GM18499 (cell line): ENCODE data around the gene KCTD20.
A peak's percentile ranks its signal among the peaks of the same experiment; 100 is the strongest.
"Not testable (repeated sequence)": the region's sequence is repeated elsewhere in the genome, so short reads cannot be mapped to it uniquely, and the experiment has no call there.

Experiments
- ATAC-seq: cut with Tn5 transposase; IDR thresholded peaks from one replicate; pipeline ENCODE4 v1.9.1; 2021; ENCODE audit warnings: moderate number of reproducible peaks; ENCODE audit not compliant: insufficient read depth, unreplicated experiment

The KCTD20 gene

GRCh38 chr6:36442671-36443470 is at the start of gene KCTD20, which contains the start of gene PXT1:
TSS of gene KCTD20 (plus strand) at chr6:36443000. CDS start at chr6:36470098, 27,098 bp downstream.
TSS of gene PXT1 (minus strand) at chr6:36442854. CDS start at chr6:36426082, 16,772 bp downstream.
- no peak for ATAC-seq

DNA sequence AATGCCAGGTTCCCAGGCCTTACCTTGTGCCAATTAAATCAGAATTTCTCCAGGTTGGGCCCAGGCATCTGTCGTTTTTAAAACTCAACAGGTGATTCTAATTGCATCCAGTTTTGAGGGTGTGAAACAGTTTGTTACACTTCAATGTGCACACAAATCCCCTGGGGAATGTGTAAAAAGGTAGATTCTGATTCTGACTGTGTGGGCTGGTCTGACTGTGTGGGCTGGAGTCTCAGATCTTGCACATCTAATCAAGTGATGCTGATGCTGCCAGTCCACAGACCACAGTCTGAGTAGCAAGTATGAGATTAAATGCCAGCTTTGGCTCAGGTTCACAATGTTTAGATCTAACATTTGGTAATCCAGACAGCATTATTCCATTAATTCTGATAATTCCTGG is 42.8 kb upstream of the KCTD20 start:
- no peak for ATAC-seq

DNA sequence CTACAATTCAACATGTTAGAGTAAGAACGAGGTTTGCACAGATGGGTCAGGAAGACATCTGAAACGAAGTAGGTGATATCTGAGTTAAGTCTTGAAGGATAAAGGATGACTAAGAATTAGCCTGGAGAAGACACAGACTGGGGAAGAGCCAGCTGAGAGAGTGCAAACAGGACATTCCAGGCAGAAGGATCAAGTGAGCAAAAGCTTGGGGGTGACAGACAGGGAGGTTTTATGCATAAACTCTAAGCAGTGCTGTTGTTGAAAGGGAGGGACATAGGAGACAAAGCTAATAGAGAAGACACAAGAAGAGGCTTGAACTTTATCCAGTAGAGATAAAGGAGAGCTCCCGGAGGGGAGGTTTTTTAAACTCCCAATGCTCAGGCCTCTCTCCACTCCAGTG is 40.3 kb upstream of the KCTD20 start:
- ATAC-seq, result no peak

GRCh38 chr6:36404164-36404563 is 38.6 kb upstream of the KCTD20 start:
- ATAC-seq, result no peak

DNA sequence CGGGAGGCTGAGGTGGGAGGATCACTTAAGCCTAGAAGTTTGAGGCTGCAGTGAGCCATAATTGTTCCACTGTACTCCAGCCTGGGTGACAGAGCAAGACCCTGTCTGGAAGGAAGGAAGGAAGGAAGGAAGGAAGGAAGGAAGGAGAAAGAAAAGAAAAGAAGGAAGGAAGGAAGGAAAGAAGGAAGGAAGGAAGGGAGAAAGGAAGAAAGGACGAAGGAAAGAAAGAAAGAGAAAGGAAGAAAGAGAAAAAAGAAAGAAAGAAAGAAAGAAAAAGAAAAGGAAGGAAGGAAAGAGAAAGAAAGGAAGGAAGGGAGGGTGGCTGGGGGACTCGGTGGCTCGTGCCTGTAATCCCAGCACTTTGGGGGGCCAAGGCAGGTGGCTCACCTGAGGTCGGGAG is 33.1 kb upstream of the KCTD20 start:
- ATAC-seq, result not testable (repeated sequence)

DNA sequence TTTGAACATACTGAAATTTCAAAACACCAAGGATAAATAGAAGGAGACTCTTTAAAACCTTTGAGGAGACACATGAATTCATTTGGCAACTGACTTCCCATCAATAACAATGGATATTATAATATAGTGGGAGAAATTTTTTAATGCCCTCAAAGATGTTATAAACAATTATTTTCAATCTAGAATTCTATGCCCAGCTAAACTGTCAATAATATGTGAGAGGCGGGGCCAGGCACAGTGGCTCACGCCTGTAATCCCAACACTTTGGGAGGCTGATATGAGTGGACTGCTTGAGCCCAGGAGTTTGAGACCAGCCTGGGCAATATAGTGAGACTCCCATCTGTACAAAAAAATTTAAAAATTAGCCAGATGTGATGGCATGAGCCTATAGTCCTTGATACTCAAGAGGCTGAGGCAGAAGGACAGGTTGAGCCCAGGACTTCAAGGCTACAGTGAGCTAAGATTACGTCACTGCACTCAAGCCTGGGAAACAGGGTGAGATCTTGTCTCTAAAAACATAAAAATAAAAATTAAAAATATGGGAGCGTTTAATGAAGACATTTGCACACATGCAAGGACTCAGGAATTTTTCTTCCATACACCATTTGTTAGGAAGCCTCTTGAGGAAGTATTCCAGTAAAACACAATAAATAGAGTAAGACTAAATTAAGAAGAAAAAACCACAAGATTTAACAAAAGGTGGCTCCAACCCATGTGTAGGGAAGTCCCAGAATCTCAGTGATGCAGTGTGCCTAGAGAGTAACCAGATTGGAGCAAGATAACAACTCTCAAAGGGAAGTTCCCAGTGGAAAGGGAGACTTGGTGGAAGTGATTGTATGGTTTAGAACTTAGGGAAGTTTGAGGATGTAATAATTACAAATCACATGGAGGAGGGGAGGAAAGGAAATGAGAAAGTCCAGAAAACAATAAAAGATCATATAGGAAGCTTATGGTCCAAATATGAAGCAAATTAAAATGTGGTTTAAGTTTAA is 29.0 kb upstream of the KCTD20 start:
- no peak for ATAC-seq

GRCh38 chr6:36414481-36414880 is 28.3 kb upstream of the KCTD20 start:
- ATAC-seq, result no peak

GRCh38 chr6:36418558-36418957 is 24.2 kb upstream of the KCTD20 start:
- ATAC-seq, result no peak

- no peak for ATAC-seq
These were observed 23.5 kb upstream of the KCTD20 start for GRCh38 chr6:36419310-36419709.

GRCh38 chr6:36422714-36423100 is 20.1 kb upstream of the KCTD20 start:
- no peak for ATAC-seq

DNA sequence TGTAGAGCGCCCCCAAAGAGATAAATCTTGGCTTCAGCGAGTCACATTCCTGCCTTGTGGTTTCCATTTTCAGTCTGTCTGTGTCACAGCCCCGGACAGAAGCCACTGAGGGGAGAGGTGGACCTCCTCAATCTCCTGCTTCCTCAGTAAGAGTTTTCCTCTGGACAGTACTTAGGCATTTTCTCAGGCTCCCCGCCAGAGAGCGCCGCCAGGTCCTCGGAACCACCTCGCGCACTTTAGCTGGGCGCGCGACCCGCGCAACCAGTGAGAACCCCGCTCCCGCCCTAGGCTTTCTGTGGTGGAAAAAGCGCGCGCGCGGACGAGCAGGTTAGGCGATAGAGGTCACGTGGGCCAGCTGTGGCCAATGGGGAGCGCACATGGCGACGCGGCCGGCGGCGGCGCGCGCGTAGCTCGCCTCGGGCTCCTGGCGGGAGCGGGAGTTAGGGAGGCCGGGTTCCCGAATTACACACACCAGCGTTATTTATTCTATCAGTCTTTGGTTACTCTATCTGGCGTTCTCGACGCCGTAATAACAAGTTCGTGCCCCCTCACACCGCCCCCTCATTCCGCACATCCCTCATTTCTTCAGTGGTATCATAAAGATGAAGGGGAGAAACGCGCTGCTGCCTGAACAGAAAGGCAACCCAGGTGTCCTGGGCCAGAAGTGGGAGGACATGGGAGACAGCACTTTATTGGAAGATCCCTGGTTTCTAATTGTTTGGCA is 19.5 kb upstream of the KCTD20 start:
- ATAC-seq, result peak; percentile 77

DNA sequence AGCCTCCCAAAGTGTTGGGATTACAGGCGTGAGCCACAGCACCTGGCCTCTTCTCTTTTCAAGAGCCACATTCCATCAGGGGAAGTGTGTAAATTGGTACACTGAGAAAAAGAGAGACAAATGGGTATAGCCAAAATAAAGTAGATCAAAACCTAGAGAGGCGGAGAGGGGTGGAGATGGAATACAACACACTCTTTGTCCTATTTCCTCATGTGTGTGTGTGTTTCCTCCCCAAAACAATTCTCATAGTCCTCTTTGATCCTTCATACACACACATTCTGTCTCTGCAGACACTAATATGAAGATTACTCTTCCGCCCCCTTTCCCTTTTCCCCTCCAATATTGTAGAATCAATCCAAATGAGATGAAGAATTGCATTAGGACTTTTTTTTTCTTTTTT is 16.2 kb upstream of the KCTD20 start:
- no peak for ATAC-seq

DNA sequence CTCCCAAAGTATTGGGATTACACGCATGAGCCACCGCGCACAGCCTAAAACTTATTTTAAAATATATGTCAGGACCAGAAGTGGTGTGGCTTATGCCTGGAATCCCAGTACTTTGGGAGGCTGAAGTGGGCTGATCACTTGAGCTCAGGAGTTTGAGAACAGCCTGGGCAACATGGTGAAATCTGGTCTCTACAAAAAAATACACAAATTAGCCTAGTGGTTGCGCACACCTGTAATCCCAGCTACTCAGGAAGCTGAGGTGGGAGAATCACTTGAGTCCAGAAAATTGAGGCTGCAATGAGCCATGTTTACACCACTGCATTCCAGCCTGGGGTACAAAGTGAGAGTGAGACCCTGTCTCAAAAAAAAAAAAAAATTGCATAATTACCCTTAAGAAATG is 13.9 kb upstream of the KCTD20 start:
- ATAC-seq, result no peak

DNA sequence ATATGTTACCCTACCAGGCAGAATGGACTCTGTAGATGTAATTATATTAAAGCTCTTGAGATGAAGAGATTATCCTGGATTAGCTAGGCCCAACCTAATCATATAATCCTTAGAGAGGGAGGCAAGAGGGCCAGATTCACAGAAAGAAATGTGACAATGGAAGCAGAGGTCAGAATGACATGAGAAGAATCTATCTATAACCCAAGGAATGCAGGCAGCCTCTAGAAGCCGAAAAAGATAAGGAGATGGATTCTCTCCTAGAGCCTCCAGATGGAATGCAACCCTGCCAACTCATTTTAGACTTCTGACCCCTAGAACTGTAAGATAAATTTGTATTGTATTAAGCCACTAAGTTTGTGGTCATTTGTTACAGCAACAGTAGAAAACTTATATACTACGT is 12.4 kb upstream of the KCTD20 start:
- ATAC-seq, result no peak

- ATAC-seq, result no peak
These were observed 11.6 kb upstream of the KCTD20 start for GRCh38 chr6:36431197-36431596.

- no peak for ATAC-seq
These were observed 10.6 kb upstream of the KCTD20 start for GRCh38 chr6:36432151-36432671.

- no peak for ATAC-seq
These were observed 6.3 kb upstream of the KCTD20 start for GRCh38 chr6:36436466-36436865.

DNA sequence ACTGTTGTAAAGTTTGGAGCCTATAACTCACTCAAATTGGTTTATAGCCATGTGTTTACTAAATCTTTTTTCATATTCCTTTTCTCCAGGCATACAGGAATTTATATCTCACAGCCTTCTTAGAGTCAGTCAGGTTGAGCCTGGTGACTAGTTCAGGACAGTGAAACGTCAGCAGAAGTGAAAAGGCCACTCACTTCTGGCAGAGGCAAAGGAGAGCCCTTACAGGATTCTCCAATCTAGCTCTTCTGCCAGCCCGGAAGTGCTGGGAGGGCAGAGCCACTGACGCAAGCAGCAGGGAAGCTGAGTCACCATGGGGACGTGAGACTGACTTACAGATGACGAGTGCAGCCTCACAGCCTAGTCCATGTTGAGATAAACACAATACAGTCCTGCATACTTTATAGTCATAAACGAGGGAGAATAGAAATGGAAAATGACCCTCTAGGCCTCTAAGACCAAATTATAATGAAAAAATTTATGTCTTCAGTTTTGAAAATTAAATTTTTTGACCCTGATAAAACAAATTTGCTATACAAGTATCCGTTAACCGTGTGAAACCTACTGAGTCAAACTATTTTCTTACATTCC is 1.4 kb upstream of the KCTD20 start:
- ATAC-seq, result peak; percentile 63

GRCh38 chr6:36442103-36442670 is 613 bp upstream of the KCTD20 start:
- ATAC-seq, result no peak
